ENCODE measurements around the gene CRTC1.
"Not testable (repeated sequence)": the region's sequence is repeated elsewhere in the genome, so short reads cannot be mapped to it uniquely, and the experiment has no call there.

DNA sequence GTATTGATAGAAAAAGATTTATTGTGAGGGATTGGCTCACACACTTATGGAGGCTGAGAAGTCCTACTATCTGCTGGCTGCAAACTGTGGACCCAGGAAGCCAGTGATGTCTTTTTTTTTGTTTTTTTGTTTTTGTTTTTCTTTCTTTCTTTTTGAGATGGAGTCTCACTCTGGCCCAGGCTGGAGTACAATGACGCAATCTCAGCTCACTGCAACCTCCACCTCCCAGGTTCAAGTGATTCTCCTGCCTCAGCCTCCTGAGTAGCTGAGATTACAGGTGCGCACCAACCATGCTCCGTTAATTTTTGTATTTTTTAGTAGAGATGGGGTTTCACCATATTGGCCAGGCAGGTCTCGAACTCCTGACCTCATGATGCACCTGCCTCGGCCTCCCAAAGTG is 128.2 kb downstream of the CRTC1 start:
- not testable (repeated sequence) for TF ChIP-seq CTCF (IDR thresholded peaks at IDR 0.05; ENCODE audit: insufficient read depth, low read length, poor library complexity, severe bottlenecking); EZH2phosphoT487 (conservative IDR thresholded peaks at IDR 0.05; ENCODE audit: low read length)

Data from SU-DHL-6 (cell line).